Suppressor macrophage treated with lipopolysaccharide for 1 hour (primary cell): ENCODE data around the gene RAB25.
"Not testable (repeated sequence)": the region's sequence is repeated elsewhere in the genome, so short reads cannot be mapped to it uniquely, and the experiment has no call there.

Experiments
- DNase-seq, 3 donors: peaks; one replicate each; pipeline ENCODE4 v3.0.0-alpha.2; 2020 to 2022

Gene RAB25

GRCh38 chr1:156055281-156056048 lies 5.5 kb upstream of the RAB25 start:
- peak; percentile 51 to 74 (median 55) for DNase-seq

GRCh38 chr1:156056326-156056849 lies 4.6 kb upstream of the RAB25 start:
- no peak for DNase-seq

- no peak for DNase-seq
Observed at GRCh38 chr1:156062189-156062588, 1.2 kb downstream of the RAB25 start.

GRCh38 chr1:156063997-156064285 lies 3.0 kb downstream of the RAB25 start:
- no peak for DNase-seq

GRCh38 chr1:156064615-156065014 lies 3.7 kb downstream of the RAB25 start:
- no peak for DNase-seq

- no peak for DNase-seq
Observed at GRCh38 chr1:156065212-156065611, 4.3 kb downstream of the RAB25 start.

- DNase-seq, result no peak
Observed at GRCh38 chr1:156065871-156066270, 4.9 kb downstream of the RAB25 start.

GRCh38 chr1:156067262-156067661 lies 6.3 kb downstream of the RAB25 start:
- DNase-seq, result no peak

- DNase-seq, result no peak
Observed at GRCh38 chr1:156069490-156070455, 8.8 kb downstream of the RAB25 start.

GRCh38 chr1:156070548-156070947 lies 9.6 kb downstream of the RAB25 start:
- DNase-seq, result no peak

GRCh38 chr1:156071332-156071816 lies 10.4 kb downstream of the RAB25 start:
- not testable (repeated sequence) for DNase-seq

- no peak for DNase-seq
Observed at GRCh38 chr1:156072251-156072650, 11.3 kb downstream of the RAB25 start.

- DNase-seq, result no peak
Observed at GRCh38 chr1:156073110-156073687, 12.2 kb downstream of the RAB25 start.

- no peak for DNase-seq
Observed at GRCh38 chr1:156073740-156074139, 12.8 kb downstream of the RAB25 start.

GRCh38 chr1:156074661-156075060 lies 13.7 kb downstream of the RAB25 start:
- DNase-seq, result no peak

- DNase-seq, result no peak
Observed at GRCh38 chr1:156075162-156075561, 14.2 kb downstream of the RAB25 start.

- DNase-seq, result no peak
Observed at GRCh38 chr1:156075775-156076204, 14.8 kb downstream of the RAB25 start.

- DNase-seq, result peak in 1 of 3 donors; percentile 34
Observed at GRCh38 chr1:156076609-156077429, 15.9 kb downstream of the RAB25 start.

- DNase-seq, result no peak
Observed at GRCh38 chr1:156077430-156077760, 16.4 kb downstream of the RAB25 start.

- no peak for DNase-seq
Observed at GRCh38 chr1:156078728-156079127, 17.8 kb downstream of the RAB25 start.

GRCh38 chr1:156079762-156080161 lies 18.8 kb downstream of the RAB25 start:
- no peak for DNase-seq

- no peak for DNase-seq
Observed at GRCh38 chr1:156080241-156080862, 19.4 kb downstream of the RAB25 start.
